GM19438 (cell line): Measurements from ENCODE around the gene ATG9A.
"Not testable (repeated sequence)": the region's sequence is repeated elsewhere in the genome, so short reads cannot be mapped to it uniquely, and the experiment has no call there.

Source experiments
- ATAC-seq: cut with Tn5 transposase; IDR thresholded peaks from one replicate; pipeline ENCODE4 v1.9.1; 2021; ENCODE audit warnings: low read depth; ENCODE audit not compliant: unreplicated experiment

The ATG9A gene, protein sequence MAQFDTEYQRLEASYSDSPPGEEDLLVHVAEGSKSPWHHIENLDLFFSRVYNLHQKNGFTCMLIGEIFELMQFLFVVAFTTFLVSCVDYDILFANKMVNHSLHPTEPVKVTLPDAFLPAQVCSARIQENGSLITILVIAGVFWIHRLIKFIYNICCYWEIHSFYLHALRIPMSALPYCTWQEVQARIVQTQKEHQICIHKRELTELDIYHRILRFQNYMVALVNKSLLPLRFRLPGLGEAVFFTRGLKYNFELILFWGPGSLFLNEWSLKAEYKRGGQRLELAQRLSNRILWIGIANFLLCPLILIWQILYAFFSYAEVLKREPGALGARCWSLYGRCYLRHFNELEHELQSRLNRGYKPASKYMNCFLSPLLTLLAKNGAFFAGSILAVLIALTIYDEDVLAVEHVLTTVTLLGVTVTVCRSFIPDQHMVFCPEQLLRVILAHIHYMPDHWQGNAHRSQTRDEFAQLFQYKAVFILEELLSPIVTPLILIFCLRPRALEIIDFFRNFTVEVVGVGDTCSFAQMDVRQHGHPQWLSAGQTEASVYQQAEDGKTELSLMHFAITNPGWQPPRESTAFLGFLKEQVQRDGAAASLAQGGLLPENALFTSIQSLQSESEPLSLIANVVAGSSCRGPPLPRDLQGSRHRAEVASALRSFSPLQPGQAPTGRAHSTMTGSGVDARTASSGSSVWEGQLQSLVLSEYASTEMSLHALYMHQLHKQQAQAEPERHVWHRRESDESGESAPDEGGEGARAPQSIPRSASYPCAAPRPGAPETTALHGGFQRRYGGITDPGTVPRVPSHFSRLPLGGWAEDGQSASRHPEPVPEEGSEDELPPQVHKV

GRCh38 chr2:219229305-219230058 lies at the start of gene ATG9A, which contains the start of gene ANKZF1:
TSS of gene ATG9A (minus strand) at chr2:219229636. CDS start at chr2:219228024, 1,612 bp downstream.
TSS of gene ANKZF1 (plus strand) at chr2:219229806. CDS start at chr2:219230258, 452 bp downstream.
- peak; percentile 96 for ATAC-seq

DNA sequence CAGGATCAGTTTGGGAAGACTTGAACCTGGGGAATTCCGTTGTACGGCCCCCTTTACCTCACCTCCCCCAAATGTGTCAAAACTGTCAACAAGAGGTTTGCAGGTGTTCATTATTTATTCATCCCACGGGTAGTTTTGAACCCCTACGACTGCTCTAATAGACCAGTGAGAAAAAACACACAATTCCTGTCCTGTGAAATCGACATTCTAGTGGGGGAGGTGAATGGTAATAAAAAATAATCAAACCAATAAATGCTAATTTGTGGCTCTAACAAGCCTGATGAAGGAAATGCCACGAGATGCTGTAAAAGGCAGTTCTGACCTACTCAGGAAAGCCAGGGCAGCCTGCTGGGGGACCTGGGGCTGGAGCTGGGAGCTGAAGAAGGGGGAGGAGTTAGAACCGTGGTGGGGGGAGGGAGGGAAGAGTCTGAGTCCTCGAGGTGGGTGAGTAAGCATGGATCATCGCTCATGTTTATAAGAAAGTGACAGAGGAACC lies 49.3 kb upstream of the ATG9A start:
- ATAC-seq = no peak

- ATAC-seq = peak; percentile 29
These were observed 48.5 kb upstream of the ATG9A start for GRCh38 chr2:219277703-219278654.

GRCh38 chr2:219274361-219274921 lies 45.0 kb upstream of the ATG9A start:
- no peak for ATAC-seq

- no peak for ATAC-seq
These were observed 44.5 kb upstream of the ATG9A start for GRCh38 chr2:219273937-219274336.

- no peak for ATAC-seq
These were observed 43.6 kb upstream of the ATG9A start for GRCh38 chr2:219272995-219273394.

- no peak for ATAC-seq
These were observed 42.9 kb upstream of the ATG9A start for GRCh38 chr2:219272356-219272755.

DNA sequence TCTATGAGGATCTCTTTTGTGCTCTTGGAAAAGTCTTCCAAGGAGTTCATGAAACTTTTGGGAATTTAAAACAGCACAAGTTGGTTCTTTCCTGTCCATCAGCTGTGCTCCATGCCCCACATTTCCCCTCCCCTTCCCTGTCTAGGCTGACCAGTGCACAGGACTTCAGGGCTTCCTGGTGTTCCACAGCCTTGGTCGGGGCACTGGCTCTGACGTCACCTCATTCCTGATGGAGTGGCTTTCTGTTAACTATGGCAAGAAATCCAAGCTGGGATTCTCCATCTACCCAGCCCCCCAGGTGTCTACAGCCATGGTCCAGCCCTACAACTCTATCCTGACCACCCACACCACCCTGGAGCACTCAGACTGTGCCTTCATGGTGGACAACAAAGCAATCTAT lies 41.6 kb upstream of the ATG9A start:
- no peak for ATAC-seq

DNA sequence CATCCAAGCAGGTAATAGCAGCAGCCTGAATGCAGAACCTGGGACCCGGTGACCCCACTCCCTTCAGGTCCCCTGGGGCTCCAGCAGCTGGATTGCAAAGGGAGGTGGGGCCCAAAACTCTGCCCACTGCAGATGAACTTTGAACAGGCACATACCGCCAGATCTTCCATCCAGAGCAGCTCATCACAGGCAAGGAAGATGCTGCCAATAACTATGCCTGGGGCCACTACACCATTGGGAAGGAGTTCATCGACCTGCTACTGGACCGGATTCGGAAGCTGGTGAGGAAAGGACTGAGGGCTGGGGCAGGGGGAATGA lies 40.6 kb upstream of the ATG9A start:
- ATAC-seq = no peak

DNA sequence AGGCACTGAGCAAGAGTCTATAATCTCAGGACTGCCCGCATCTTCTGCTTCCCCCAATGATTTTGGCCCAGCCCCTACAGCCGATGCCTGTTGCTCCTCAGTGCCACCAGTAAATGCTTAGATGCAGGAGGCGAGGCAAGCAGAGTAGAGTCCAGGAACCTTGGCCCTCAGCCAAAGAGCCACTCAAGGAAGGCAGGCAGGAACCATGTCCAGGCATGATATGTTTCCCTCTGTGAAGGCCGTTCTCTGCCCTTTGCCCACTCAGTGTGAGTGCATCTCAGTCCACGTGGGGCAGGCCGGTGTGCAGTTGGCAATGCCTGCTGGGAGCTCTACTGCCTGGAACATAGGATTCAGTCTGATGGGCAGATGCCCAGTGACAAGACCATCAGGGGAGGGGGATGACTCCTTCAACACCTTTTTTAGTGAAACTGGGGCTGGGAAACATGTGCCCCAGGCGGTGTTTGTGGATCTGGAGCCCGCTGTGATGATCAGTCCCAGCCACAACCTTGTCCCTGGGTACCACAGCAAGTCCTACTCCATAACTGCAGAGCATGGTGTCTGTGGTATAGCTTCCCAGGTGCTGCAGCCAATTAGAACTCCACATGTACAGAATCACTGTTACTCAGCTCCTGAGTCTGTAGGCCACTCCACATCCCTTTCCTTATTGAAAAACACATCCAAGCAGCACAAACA lies 40.1 kb upstream of the ATG9A start:
- no peak for ATAC-seq

- ATAC-seq = no peak
These were observed 38.9 kb upstream of the ATG9A start for GRCh38 chr2:219268294-219268693.

- ATAC-seq = no peak
These were observed 37.5 kb upstream of the ATG9A start for GRCh38 chr2:219266886-219267285.

DNA sequence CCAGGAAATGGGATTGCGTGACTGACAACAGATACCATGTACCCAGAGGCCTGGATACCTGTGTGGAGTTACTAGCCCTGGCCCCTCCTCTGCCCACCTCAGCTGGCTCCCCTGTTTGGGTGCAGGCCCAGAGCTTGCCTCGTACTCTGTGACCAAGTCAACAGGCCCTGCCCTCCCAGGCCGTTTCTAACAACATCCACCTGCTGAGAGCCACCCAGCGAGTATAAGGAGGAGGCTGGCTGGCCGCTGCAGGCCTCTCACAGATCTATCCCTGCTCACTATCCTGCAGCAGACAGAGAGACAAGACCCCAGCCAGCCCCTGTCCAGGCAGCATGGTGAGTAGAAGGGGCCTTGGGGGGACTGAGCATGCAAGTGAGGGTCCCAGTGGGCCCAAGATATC lies 36.8 kb upstream of the ATG9A start:
- ATAC-seq = no peak

DNA sequence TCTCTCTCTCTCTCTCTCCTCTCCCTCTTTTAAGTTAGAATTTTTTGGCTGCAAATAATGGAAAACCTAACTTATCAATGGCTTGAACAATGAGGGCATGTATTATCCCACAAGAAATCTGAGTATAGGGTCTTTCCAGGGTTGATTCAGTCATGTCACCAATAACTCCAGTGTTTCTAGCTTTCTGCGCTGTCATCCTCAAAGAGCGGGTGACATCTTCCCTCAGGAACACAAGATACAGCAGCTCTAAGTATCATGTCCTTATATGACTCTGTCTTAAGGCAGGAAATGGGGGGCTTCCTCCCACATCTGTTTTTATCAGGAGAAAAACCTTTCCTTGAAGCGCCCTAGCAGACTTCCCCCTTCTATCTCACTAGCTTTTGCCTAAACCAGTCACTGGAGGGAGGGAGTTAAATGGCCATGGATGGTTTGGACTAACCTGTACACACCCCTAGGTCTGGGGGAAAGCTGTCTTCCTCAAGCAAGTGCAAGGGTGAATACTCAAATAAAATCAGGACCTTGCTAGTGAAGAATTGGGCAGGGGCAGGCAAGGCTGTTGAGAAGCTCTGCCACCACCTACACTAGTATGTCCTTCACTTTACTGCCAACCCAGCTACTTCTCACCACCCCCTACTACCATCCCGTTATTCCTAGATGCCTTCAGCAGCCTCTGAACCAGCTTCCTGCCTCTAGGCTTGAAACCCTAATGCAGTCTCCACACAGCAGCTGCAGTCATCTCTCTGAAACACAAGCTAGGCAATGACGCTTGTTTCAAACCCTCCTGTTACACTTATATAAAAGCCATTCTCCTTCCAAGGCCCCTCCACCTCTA lies 31.8 kb upstream of the ATG9A start:
- ATAC-seq = no peak

GRCh38 chr2:219258942-219259341 lies 29.5 kb upstream of the ATG9A start:
- not testable (repeated sequence) for ATAC-seq

DNA sequence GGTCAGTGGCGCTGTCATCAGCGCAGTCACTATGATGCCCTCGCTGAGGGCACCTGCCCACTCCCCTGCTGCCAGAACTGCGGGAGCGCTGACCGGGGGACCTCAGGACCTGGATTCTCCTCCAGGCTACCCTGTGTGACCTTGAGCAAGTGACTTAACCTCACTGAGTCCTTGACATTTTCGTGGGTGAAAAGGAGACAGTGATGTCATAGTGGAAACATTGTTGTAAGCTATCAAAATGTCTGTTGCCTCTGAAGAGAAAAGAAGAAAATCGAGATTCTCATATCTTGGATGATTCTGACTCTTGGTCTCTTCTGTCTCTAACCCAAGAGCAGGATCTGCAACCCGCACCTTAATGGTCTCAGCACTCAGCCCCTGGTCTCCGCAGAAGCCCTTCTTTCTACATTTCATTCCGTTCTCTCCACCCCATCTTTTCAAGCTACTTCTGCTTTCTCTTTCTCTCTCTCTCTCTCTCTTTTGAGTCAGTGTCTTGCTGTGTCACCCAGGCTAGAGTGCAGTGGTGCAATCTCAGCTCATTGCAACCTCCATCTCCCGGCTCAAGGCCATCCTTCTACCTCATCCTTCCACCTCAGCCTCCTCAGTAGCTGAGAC lies 25.3 kb upstream of the ATG9A start:
- ATAC-seq = peak; percentile 28

GRCh38 chr2:219253753-219254589 lies 24.5 kb upstream of the ATG9A start, which contains the start of gene TUBA4A:
TSS of gene TUBA4A (minus strand) at chr2:219253918. CDS start at chr2:219253858, 60 bp downstream.
- ATAC-seq = peak; percentile 36
